ENCODE data around the gene PPP6R1. TPM values are rescaled to one million over a fixed set of nuclear protein-coding genes. Genes with fewer than 3 reads are reported as not detected.

PPP6R1 gene
- total RNA-seq, 4 donors from 2014 or later = 29.4 to 47.9 (median 37.5) TPM

DNA sequence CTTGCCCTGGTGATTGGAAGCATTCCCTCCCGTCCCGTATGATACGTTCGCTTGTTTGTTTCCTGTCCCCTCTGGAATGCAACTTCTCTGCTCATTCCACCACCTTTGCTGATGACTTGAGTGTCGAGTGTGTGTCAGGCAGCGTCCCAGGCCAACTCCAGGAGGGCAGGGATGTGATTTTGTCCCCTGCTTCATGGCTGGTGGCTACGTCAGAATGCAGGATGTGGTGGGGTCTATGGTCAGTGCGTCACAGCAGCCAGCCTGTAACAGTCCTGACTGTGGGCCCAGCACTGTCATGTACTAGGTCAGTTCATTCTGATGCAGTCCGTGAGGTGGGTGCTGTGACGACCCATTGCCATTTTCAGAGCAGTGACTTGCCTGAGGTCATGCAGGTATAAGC lies 41.2 kb upstream of the PPP6R1 start:
- WGBS, 2 donors = 87 to 91% methylated on average over 10 of the region's 10 CpGs

DNA sequence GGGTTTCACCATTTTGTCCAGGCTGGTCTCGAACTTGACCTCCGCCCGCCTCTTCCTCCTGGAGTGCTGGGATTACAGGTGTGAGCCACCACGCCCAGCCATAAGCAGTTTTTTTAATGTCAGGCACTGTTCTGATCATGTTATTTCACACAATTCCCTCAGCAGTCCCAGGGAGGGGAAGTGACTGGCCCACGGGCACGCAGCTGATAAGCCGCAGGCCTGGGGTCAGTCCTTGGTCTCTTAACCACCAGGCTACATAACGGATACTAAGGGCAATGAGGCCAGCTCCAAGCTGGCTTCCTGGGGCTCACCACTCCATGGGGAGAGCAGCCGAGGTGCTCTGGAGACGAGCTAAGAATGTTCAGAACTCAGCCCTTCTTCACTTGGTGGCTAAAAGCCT lies 38.5 kb upstream of the PPP6R1 start:
- H3K4me3 ChIP-seq (ENCODE audit: low read depth, poor library complexity, severe bottlenecking) = no peak overlapping the region
- no peak for DNase-seq (ENCODE audit: low spot score in 2 of 2)
- whole genome bisulfite sequencing, 2 donors = 93% methylated on average over 10 of the region's 10 CpGs
- intact Hi-C loops (cut with DNase I; ENCODE audit: low total_unique reads) = no loop called here
- no peak for TF ChIP-seq POLR2A (IDR thresholded peaks at IDR 0.05)
- TF ChIP-seq, protein P1, sequence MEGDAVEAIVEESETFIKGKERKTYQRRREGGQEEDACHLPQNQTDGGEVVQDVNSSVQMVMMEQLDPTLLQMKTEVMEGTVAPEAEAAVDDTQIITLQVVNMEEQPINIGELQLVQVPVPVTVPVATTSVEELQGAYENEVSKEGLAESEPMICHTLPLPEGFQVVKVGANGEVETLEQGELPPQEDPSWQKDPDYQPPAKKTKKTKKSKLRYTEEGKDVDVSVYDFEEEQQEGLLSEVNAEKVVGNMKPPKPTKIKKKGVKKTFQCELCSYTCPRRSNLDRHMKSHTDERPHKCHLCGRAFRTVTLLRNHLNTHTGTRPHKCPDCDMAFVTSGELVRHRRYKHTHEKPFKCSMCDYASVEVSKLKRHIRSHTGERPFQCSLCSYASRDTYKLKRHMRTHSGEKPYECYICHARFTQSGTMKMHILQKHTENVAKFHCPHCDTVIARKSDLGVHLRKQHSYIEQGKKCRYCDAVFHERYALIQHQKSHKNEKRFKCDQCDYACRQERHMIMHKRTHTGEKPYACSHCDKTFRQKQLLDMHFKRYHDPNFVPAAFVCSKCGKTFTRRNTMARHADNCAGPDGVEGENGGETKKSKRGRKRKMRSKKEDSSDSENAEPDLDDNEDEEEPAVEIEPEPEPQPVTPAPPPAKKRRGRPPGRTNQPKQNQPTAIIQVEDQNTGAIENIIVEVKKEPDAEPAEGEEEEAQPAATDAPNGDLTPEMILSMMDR (IDR thresholded peaks at IDR 0.05) = no peak

More for the DNA sequence above, 41.2 kb upstream of the PPP6R1 start:
- intact Hi-C loops (cut with DNase I; ENCODE audit: low total_unique reads) = no loop called here
- H3K4me3 ChIP-seq (ENCODE audit: low read depth, poor library complexity, severe bottlenecking) = no peak overlapping the region
- TF ChIP-seq POLR2A (IDR thresholded peaks at IDR 0.05) = no peak
- TF ChIP-seq, protein P1 (IDR thresholded peaks at IDR 0.05) = no peak
- DNase-seq (ENCODE audit: low spot score in 2 of 2) = no peak

DNA sequence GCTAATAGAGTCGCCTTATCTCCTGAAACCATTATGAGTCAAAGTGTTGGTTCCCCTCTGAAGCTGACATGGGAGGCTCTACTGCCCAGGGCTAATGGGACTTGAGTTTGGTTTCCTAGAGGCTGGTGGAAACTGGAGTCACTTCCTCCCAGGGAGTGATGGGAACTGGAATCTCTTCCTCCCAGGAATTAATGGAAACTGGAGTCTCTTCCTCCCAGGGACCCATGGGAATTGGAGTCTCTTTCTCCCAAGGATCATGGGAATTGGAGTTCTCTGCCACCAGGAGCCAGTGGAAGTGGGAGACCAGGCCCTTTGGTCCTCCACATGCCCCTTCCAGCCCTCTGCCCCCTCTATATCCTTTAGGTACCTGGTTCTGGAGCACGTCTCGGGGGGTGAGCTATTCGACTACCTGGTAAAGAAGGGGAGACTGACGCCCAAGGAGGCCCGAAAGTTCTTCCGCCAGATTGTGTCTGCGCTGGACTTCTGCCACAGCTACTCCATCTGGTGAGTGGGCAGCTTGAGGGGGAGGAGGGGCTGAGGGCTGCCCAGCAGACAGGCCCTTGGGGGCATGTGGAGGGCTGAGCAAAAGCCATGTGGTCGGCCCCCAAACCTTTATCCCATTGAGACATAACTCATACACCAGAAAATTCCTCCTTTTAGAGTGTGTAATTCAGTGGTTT lies 30.4 kb upstream of the PPP6R1 start:
- H3K4me3 ChIP-seq (ENCODE audit: low read depth, poor library complexity, severe bottlenecking) = no peak overlapping the region
- no peak for DNase-seq (ENCODE audit: low spot score in 2 of 2)
- TF ChIP-seq, protein P1 (IDR thresholded peaks at IDR 0.05) = no peak
- TF ChIP-seq POLR2A (IDR thresholded peaks at IDR 0.05) = no peak
- intact Hi-C loops (cut with DNase I; ENCODE audit: low total_unique reads) = no loop called here
- WGBS, 2 donors = 91 to 95% methylated on average over 9 of the region's 9 CpGs

DNA sequence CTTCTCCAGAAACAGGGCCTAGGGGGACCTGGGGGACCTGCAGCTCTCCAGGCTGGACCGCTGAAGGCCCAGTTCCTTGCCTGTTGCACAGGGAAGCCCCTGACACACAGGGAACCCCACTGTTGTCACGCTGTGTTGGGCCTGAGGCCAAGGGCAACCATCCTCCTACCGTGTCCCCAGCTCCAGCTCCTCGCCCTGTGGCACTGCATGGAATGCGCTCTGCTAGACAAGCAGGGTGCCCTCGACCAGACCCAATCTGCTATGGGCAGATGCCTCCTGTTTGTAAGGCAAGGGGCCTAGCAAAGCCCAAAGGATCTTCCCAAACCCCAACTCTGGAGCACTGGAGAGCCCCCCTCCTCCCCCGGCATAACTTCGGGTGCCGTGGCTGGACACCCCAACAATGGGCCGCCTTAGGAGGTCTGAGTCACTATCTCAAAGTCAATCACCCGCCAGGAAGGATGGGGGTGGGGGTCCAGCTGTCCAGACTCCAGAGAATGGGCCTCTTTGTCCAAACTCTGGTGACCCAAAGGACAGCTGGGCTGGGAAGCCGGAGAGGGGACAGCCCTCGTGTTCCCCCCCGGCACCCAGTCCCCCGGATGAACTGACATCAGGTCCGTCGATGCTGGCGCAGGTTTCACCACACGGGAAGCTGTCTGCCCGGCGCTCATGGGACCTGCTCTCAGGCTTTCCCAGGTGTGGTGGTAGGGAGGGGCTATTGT lies 28.7 kb upstream of the PPP6R1 start:
- WGBS, 2 donors = 92% methylated on average over 11 to 21 of the region's 21 CpGs
- intact Hi-C loops (cut with DNase I; ENCODE audit: low total_unique reads) = no loop called here
- DNase-seq (ENCODE audit: low spot score in 2 of 2) = no peak

DNA sequence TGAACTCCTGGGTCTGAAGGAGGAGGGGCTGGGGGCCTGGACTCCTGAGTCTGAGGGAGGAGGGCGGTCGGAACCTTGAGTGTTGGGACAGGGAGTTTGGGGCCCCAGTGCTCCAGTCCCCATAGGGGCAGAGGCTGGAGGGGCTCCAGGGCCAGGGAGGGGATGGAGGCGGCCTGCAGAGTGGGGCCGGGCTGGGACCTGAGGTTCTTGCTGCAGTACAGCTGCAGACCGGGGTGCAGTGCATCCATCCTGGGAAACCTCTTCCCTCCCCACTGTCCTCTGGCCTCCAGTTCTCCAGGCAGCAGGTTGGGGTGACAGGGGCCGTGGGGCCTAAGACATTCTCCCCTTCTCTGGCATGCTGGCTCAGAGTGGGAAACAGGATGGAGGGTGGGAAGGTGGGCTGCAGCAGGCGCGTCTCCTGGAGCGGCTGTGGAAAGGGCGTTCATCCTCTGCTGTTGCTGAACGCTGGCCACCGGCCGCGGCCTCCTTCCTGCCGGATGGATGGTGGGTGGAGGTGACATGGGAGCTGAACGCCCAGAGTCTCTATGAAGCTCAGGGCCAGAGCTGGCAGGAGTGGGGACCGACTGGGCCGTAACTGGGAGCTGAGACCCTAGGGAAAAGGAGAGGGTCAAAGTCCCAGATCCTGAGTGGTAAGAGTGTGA lies 26.5 kb upstream of the PPP6R1 start:
- 47 to 67% methylated on average over 18 of the region's 18 CpGs for WGBS, 2 donors
- TF ChIP-seq, protein P1 (IDR thresholded peaks at IDR 0.05) = no peak
- no peak for TF ChIP-seq POLR2A (IDR thresholded peaks at IDR 0.05)
- no peak overlapping the region for H3K4me3 ChIP-seq (ENCODE audit: low read depth, poor library complexity, severe bottlenecking)
- intact Hi-C loops (cut with DNase I; ENCODE audit: low total_unique reads) = no loop called here
- DNase-seq (ENCODE audit: low spot score in 2 of 2) = no peak

More for the DNA sequence above, 28.7 kb upstream of the PPP6R1 start:
- TF ChIP-seq, protein P1 (IDR thresholded peaks at IDR 0.05) = no peak
- TF ChIP-seq POLR2A (IDR thresholded peaks at IDR 0.05) = no peak
- H3K4me3 ChIP-seq (ENCODE audit: low read depth, poor library complexity, severe bottlenecking) = no peak overlapping the region

All from lower leg skin (tissue), 4 donors.